ENCODE results near the gene NLRP1.

GRCh38 chr17:5562661-5563360, 21.5 kb downstream of the NLRP1 start:
- TF ChIP-seq EZH2 (IDR thresholded peaks at IDR 0.05; ENCODE audit: insufficient read depth, poor library complexity, severe bottlenecking): no peak
- TF ChIP-seq EZH2phosphoT487 (IDR thresholded peaks at IDR 0.05; ENCODE audit: insufficient read depth, low read depth): no peak

Data from GM23248 (cell line).